OCI-LY7 (cell line): ENCODE data around the gene PPP3CA. TPM values are rescaled to one million over a fixed set of nuclear protein-coding genes. Genes with fewer than 3 reads are reported as not detected.

Source experiments
- BruUV-seq: library from RNA; stranded (reverse); fragments of 400-500 nt; replicated peaks from 2 replicates; lab custom pipeline; 2021; lab: Mats Ljungman, UMichigan
- CTCF ChIA-PET: fragments of 300-600 bp; sonication (Branson Sonifier 250); formaldehyde crosslinking; loops from one replicate; lab custom pipeline; 2022; ENCODE audit warnings: antibody characterized with exemption; ENCODE audit not compliant: unreplicated experiment; lab: Charles Lee
- POLR2A ChIA-PET: fragments of 300-600 bp; sonication (Branson Sonifier 250); formaldehyde crosslinking; loops from one replicate; lab custom pipeline; 2022; ENCODE audit warnings: antibody characterized with exemption; lab: Charles Lee
- DNase-seq: peaks from one replicate; pipeline ENCODE4 v3.0.0-alpha.2; 2015; ENCODE audit warnings: low spot score
- H2AFZ ChIP-seq: fragments of 200-600 bp; sonication (generic), shearing (Covaris generic); 2 replicates; pipeline ENCODE4 v1.6.1; 2014; ENCODE audit warnings: mild to moderate bottlenecking, antibody characterized with exemption, low read length, moderate library complexity
- H3K27ac ChIP-seq: fragments of 200-600 bp; sonication (generic); 2 replicates; pipeline ENCODE4 v1.5.1; 2014; ENCODE audit warnings: mixed run types, low read depth, mild to moderate bottlenecking, moderate library complexity, low read length, inconsistent platforms; ENCODE audit not compliant: poor library complexity, severe bottlenecking
- H3K36me3 ChIP-seq: fragments of 200-600 bp; sonication (generic); 2 replicates; pipeline ENCODE4 v1.6.1; 2014; ENCODE audit warnings: mild to moderate bottlenecking, antibody characterized with exemption, low read length, moderate library complexity, mixed read lengths; ENCODE audit not compliant: insufficient read depth
- H3K4me1 ChIP-seq: fragments of 200-600 bp; sonication (generic); 2 replicates; pipeline ENCODE4 v1.5.1; 2014; ENCODE audit warnings: mild to moderate bottlenecking, low read length; ENCODE audit not compliant: insufficient read depth, poor library complexity, severe bottlenecking
- H3K4me2 ChIP-seq: fragments of 200-600 bp; sonication (generic); 2 replicates; pipeline ENCODE4 v1.6.1; 2014; ENCODE audit warnings: mild to moderate bottlenecking, low read length
- H3K4me3 ChIP-seq: fragments of 200-600 bp; sonication (generic); 2 replicates; pipeline ENCODE4 v1.5.1; 2014; ENCODE audit warnings: mild to moderate bottlenecking, low read depth, low read length; ENCODE audit not compliant: poor library complexity, severe bottlenecking
- H3K79me2 ChIP-seq: fragments of 200-600 bp; sonication (generic); 2 replicates; pipeline ENCODE4 v1.6.1; 2016; ENCODE audit warnings: low read depth, mild to moderate bottlenecking, low read length, moderate library complexity, mixed read lengths; ENCODE audit not compliant: insufficient read depth
- H3K9me2 ChIP-seq: fragments of 200-600 bp; sonication (generic); 2 replicates; pipeline ENCODE4 v1.6.1; 2016; ENCODE audit warnings: mild to moderate bottlenecking, low read length, mixed read lengths; ENCODE audit not compliant: insufficient read depth
- H3K9me3 ChIP-seq: fragments of 200-600 bp; sonication (generic); 2 replicates; pipeline ENCODE4 v1.6.1; 2014; ENCODE audit warnings: mild to moderate bottlenecking, mixed run types, low read length, mixed read lengths
- H4K20me1 ChIP-seq: fragments of 200-600 bp; sonication (generic); 2 replicates; pipeline ENCODE4 v1.6.1; 2014; ENCODE audit warnings: mild to moderate bottlenecking, antibody characterized with exemption, low read length, moderate library complexity, mixed read lengths; ENCODE audit not compliant: insufficient read depth
- CTCF ChIP-seq: fragments of 200-600 bp; sonication (generic); conservative IDR thresholded peaks from 2 replicates; pipeline ENCODE4 v1.5.1; 2014; ENCODE audit warnings: mild to moderate bottlenecking, antibody characterized with exemption, low read length, moderate library complexity, mixed read lengths
- EZH2phosphoT487 ChIP-seq: fragments of 200-600 bp; sonication (generic); IDR thresholded peaks from 2 replicates; pipeline ENCODE4 v1.6.1; 2018; ENCODE audit warnings: low read depth, borderline replicate concordance, mild to moderate bottlenecking, mixed run types, antibody characterized with exemption, low read length, moderate library complexity, mixed read lengths
- intact Hi-C: fragments of 100-400 bp; cut with micrococcal nuclease; formaldehyde crosslinking; loops from one replicate; pipeline ENCODE4 v1.10.0; 2022; ENCODE audit not compliant: unreplicated experiment
- total RNA-seq, 2 experiments: library from RNA; depleted of rRNA in 1 of 2; stranded (reverse); fragments of >200 nt in 1 of 2; shearing (Covaris generic) in 1 of 2; gene quantifications; 2 replicates each; pipeline ENCODE4 v1.2.3, GENCODE V29; 2014 to 2022

PPP3CA gene
- total RNA-seq, 2 experiments from 2014 or later, result 9.2 to 13.6 TPM

GRCh38 chr4:101050088-101050836, 297.1 kb downstream of the PPP3CA start:
- H3K27ac ChIP-seq, result no peak overlapping the region
- DNase-seq, result no peak
- H3K4me2 ChIP-seq, result no peak overlapping the region
- H2AFZ ChIP-seq, result no peak overlapping the region
- intact Hi-C loops, result no loop called here
- H3K9me3 ChIP-seq, result no peaks in the 10 kb centered on the region
- no peaks in the 10 kb centered on the region for H3K36me3 ChIP-seq
- ChIA-PET CTCF (no interaction called here), POLR2A (interaction anchor here (1.1 to 1.7 kb wide), 2 partner anchors 24 to 33 kb away, joined by 4 read pairs; no protein-coding TSS in a partner anchor)
- no peaks in the 10 kb centered on the region for H3K4me1 ChIP-seq
- H3K79me2 ChIP-seq, result no peaks in the 10 kb centered on the region
- no TSS peak for BruUV-seq
- no peaks in the 10 kb centered on the region for H3K9me2 ChIP-seq
- no peak overlapping the region for H3K4me3 ChIP-seq
- no peak for TF ChIP-seq EZH2phosphoT487
- H4K20me1 ChIP-seq, result no peaks in the 10 kb centered on the region

- Histone ChIP-seq H4K20me1 (no peaks in the 10 kb centered on the region), H3K4me1 (no peaks in the 10 kb centered on the region), H3K9me3 (no peaks in the 10 kb centered on the region), H3K36me3 (no peaks in the 10 kb centered on the region), H3K27ac (no peak overlapping the region), H3K9me2 (no peaks in the 10 kb centered on the region), H2AFZ (no peak overlapping the region), H3K79me2 (no peaks in the 10 kb centered on the region), H3K4me3 (no peak overlapping the region), H3K4me2 (no peak overlapping the region)
- intact Hi-C loops, result no loop called here
- no peak for TF ChIP-seq CTCF
- no peak for TF ChIP-seq EZH2phosphoT487
- POLR2A ChIA-PET, result no interaction called here
- no peak for DNase-seq
- CTCF ChIA-PET, result no interaction called here
- no TSS peak for BruUV-seq
Observed at GRCh38 chr4:101049549-101050001, 297.8 kb downstream of the PPP3CA start.

GRCh38 chr4:101044766-101045165, 302.6 kb downstream of the PPP3CA start:
- CTCF ChIA-PET, result no interaction called here
- Histone ChIP-seq H3K36me3 (no peaks in the 10 kb centered on the region), H3K9me2 (no peaks in the 10 kb centered on the region), H3K79me2 (no peaks in the 10 kb centered on the region), H3K27ac (no peak overlapping the region), H2AFZ (no peak overlapping the region), H3K4me2 (no peak overlapping the region), H3K4me3 (no peak overlapping the region), H3K9me3 (no peaks in the 10 kb centered on the region), H3K4me1 (no peaks in the 10 kb centered on the region), H4K20me1 (no peaks in the 10 kb centered on the region)
- no peak for DNase-seq
- intact Hi-C loops, result no loop called here
- POLR2A ChIA-PET, result no interaction called here
- BruUV-seq, result no TSS peak
- TF ChIP-seq EZH2phosphoT487 (no peak), CTCF (no peak)
